HCT116 (cell line): ENCODE data around the gene GM2A. TPM values are rescaled to one million over a fixed set of nuclear protein-coding genes. Genes with fewer than 3 reads are reported as not detected.
A peak's percentile ranks its signal among the peaks of the same experiment; 100 is the strongest.

ENCODE experiments used
- ATAC-seq: fragments of 200-7000 bp; cut with Tn5 transposase; 2 replicates; pipeline ENCODE4 v1.9.1; 2020; ENCODE audit warnings: mild to moderate bottlenecking, moderate library complexity
- BruUV-seq: library from RNA; stranded (reverse); fragments of 400-500 nt; replicated peaks from 2 replicates; lab custom pipeline; 2021; lab: Mats Ljungman, UMichigan
- CTCF ChIA-PET: fragments of 300-600 bp; sonication (Branson Sonifier 250); formaldehyde crosslinking; loops from one replicate; lab custom pipeline; 2021; ENCODE audit warnings: antibody characterized with exemption; lab: Charles Lee
- POLR2A ChIA-PET: fragments of 300-600, 350-600 bp; sonication (Branson Sonifier 250); formaldehyde crosslinking; loops from one replicate; lab custom pipeline; 2021; ENCODE audit warnings: antibody characterized with exemption; lab: Charles Lee
- RAD21 ChIA-PET, 2 experiments: fragments of 300-600 bp; sonication (Branson Sonifier 250); formaldehyde crosslinking; loops; one replicate each; lab custom pipeline; 2023; ENCODE audit warnings: low total read pairs in 2 of 2; ENCODE audit not compliant: uncharacterized antibody in 2 of 2, unreplicated experiment in 2 of 2, low non-redundant PET in 1 of 2; lab: Charles Lee
- DNase-seq: peaks from one replicate; pipeline ENCODE4 v3.0.0-alpha.2; 2010; ENCODE audit warnings: low read depth, low spot score
- H2AFZ ChIP-seq: fragments of 200-600 bp; shearing (Covaris generic), sonication (generic); 2 replicates; pipeline ENCODE4 v1.6.1; 2017; ENCODE audit warnings: low read depth, mixed run types, mixed read lengths, antibody characterized with exemption, low read length; ENCODE audit not compliant: poor library complexity, severe bottlenecking
- H3K27ac ChIP-seq: 2 replicates; pipeline ENCODE4 v1.5.1; 2012; ENCODE audit warnings: low read depth, low read length
- H3K27me3 ChIP-seq: fragments of 200-600 bp; sonication (generic); 2 replicates; pipeline ENCODE4 v1.6.1; 2016; ENCODE audit warnings: mixed run types, low read length, mixed read lengths; ENCODE audit not compliant: insufficient read depth
- H3K36me3 ChIP-seq, 2 experiments: fragments of 200-500 bp in 1 of 2; fragments of 200-600 bp in 1 of 2; sonication (Bioruptor generic) in 1 of 2; sonication (generic) in 1 of 2; 2 replicates each; pipeline versions ENCODE4 v1.5.1 to v1.6.1; 2014 to 2016; ENCODE audit warnings: low read length in 2 of 2, inconsistent platforms in 1 of 2, mixed read lengths in 1 of 2, mixed run types in 1 of 2; ENCODE audit not compliant: insufficient read depth in 2 of 2, control insufficient read depth in 1 of 2
- H3K4me1 ChIP-seq, 2 experiments: fragments of 200-600 bp in 1 of 2; sonication (generic) in 1 of 2; 2 replicates each; pipeline versions ENCODE4 v1.5.1 to v1.6.1; 2012 to 2017; ENCODE audit warnings: low read length in 2 of 2, inconsistent platforms in 1 of 2, mild to moderate bottlenecking in 1 of 2, mixed read lengths in 1 of 2, mixed run types in 1 of 2, moderate library complexity in 1 of 2; ENCODE audit not compliant: insufficient read depth in 2 of 2, control insufficient read depth in 1 of 2
- H3K4me2 ChIP-seq: fragments of 200-600 bp; sonication (generic); 2 replicates; pipeline ENCODE4 v1.6.1; 2017; ENCODE audit warnings: mixed run types, low read length, mixed read lengths
- H3K4me3 ChIP-seq, 2 experiments: fragments of 200-600 bp in 1 of 2; sonication (generic) in 1 of 2; replicated peaks in 1 of 2; 2 replicates each; pipeline ENCODE4 v1.5.1; 2011 to 2016; ENCODE audit warnings: low read length in 2 of 2, control low read depth in 1 of 2, low read depth in 1 of 2, mild to moderate bottlenecking in 1 of 2, mixed read lengths in 1 of 2, mixed run types in 1 of 2
- H3K79me2 ChIP-seq: fragments of 200-600 bp; sonication (generic); 2 replicates; pipeline ENCODE4 v1.6.1; 2017; ENCODE audit warnings: mild to moderate bottlenecking, mixed run types, low read length, moderate library complexity, mixed read lengths; ENCODE audit not compliant: insufficient read depth
- H3K9ac ChIP-seq: fragments of 200-600 bp; sonication (generic); 2 replicates; pipeline ENCODE4 v1.6.1; 2016; ENCODE audit warnings: low read length, mixed read lengths
- H3K9me2 ChIP-seq: fragments of 200-600 bp; sonication (generic), shearing (Covaris generic); 2 replicates; pipeline ENCODE4 v1.6.1; 2017; ENCODE audit warnings: mixed run types, mild to moderate bottlenecking, moderate library complexity; ENCODE audit not compliant: insufficient read depth
- H3K9me3 ChIP-seq, 2 experiments: fragments of 200-500 bp in 1 of 2; fragments of 200-600 bp in 1 of 2; sonication (Bioruptor generic) in 1 of 2; sonication (generic) in 1 of 2; 2 replicates each; pipeline ENCODE4 v1.6.1; 2014 to 2017; ENCODE audit warnings: low read length in 2 of 2, mixed read lengths in 2 of 2, inconsistent platforms in 1 of 2, low read depth in 1 of 2, mild to moderate bottlenecking in 1 of 2, mixed run types in 1 of 2, moderate library complexity in 1 of 2; ENCODE audit not compliant: control insufficient read depth in 1 of 2, insufficient read depth in 1 of 2
- H4K20me1 ChIP-seq: fragments of 200-600 bp; sonication (generic), shearing (Covaris generic); 2 replicates; pipeline ENCODE4 v1.6.1; 2017; ENCODE audit warnings: mixed run types, mild to moderate bottlenecking, moderate library complexity; ENCODE audit not compliant: insufficient read depth
- EZH2 ChIP-seq: fragments of 200-600 bp; sonication (generic); IDR thresholded peaks from 2 replicates; pipeline ENCODE4 v1.6.1; 2017; ENCODE audit warnings: antibody characterized with exemption, mixed run types
- EZH2phosphoT487 ChIP-seq: fragments of 200-600 bp; IDR thresholded peaks from 2 replicates; pipeline ENCODE4 v1.6.1; 2018; ENCODE audit warnings: antibody characterized with exemption, borderline replicate concordance
- FOSL1 ChIP-seq: IDR thresholded peaks from 2 replicates; pipeline ENCODE4 v1.6.1; 2012; ENCODE audit warnings: low read depth
- POLR2A ChIP-seq: IDR thresholded peaks from 2 replicates; pipeline ENCODE4 v1.7.0; 2011; ENCODE audit warnings: borderline replicate concordance; ENCODE audit not compliant: insufficient read depth, insufficient read length; ENCODE audit errors: extremely low read depth
- POLR2AphosphoS5 ChIP-seq: IDR thresholded peaks from 2 replicates; pipeline ENCODE4 v1.6.1; 2011; ENCODE audit warnings: mild to moderate bottlenecking, low read depth, low read length, moderate library complexity
- RAD21 ChIP-seq: IDR thresholded peaks from 2 replicates; pipeline ENCODE4 v1.6.1; 2012; ENCODE audit warnings: low read depth, mild to moderate bottlenecking
- SIN3A ChIP-seq: IDR thresholded peaks from 2 replicates; pipeline ENCODE4 v1.6.1; 2012; ENCODE audit warnings: low read depth
- SP1 ChIP-seq: IDR thresholded peaks from 2 replicates; pipeline ENCODE4 v1.6.1; 2012; ENCODE audit warnings: low read depth
- TCF7L2 ChIP-seq: IDR thresholded peaks from 2 replicates; pipeline ENCODE4 v1.7.0; 2011; ENCODE audit warnings: borderline replicate concordance, inconsistent platforms; ENCODE audit not compliant: insufficient read depth, insufficient read length; ENCODE audit errors: extremely low read depth
- ZFX ChIP-seq: fragments of 450-650 bp; IDR thresholded peaks from 2 replicates; pipeline ENCODE4 v1.6.1; 2017
- ZNF274 ChIP-seq: fragments of 200-500 bp; sonication (Bioruptor generic); IDR thresholded peaks from 2 replicates; pipeline ENCODE4 v1.6.1; 2014; ENCODE audit warnings: mild to moderate bottlenecking, low read depth, low read length, inconsistent platforms
- intact Hi-C: fragments of 100-400 bp; cut with micrococcal nuclease; formaldehyde crosslinking; loops from 2 replicates; pipeline ENCODE4 v1.10.0; 2022
- total RNA-seq: library from RNA; stranded (reverse); gene quantifications from one replicate; pipeline ENCODE4 v1.2.1, GENCODE V29; 2021; ENCODE audit not compliant: unreplicated experiment
- TF ChIP-seq, protein P1 (sequence below): IDR thresholded peaks from 2 replicates; pipeline ENCODE4 v1.6.1; 2012
- TF ChIP-seq, protein P2 (sequence below): IDR thresholded peaks from 2 replicates; pipeline ENCODE4 v1.6.1; 2011; ENCODE audit warnings: mild to moderate bottlenecking, low read length, moderate library complexity; ENCODE audit not compliant: insufficient replicate concordance; ENCODE audit errors: extremely low read depth

The GM2A gene
- total RNA-seq, 1 experiment from 2014 or later, result 25.0 TPM

DNA sequence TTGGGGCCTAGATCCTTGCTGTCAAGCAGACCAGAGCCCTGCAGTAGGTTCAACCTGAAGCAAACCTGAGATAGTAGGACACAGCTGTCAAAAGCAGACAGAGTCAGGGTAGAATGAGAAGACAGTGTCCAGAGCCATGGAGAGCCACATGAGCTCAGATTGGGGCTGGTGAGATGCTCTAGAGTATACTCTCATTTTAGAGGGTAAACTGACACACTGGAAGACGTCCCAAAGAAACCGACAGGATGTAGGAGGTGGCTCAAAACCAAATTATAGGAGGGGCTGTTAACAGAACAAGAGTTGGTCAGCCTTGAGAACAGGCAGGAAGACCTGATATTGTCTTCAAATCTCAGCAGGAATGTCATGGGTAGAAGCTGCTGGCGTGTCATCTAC is 40.6 kb upstream of the GM2A start:
- ATAC-seq, result no peak
- Histone ChIP-seq H3K4me3 (no peak overlapping the region), H2AFZ (no peak overlapping the region), H4K20me1 (no peaks in the 10 kb centered on the region), H3K4me1 (peaks cover 12 to 21% of the 10 kb centered on the region in 2 experiments), H3K36me3 (no peaks in the 10 kb centered on the region), H3K4me2 (no peak overlapping the region), H3K27ac (no peak overlapping the region), H3K79me2 (no peaks in the 10 kb centered on the region), H3K9me3 (no peaks in the 10 kb centered on the region), H3K9me2 (no peaks in the 10 kb centered on the region), H3K27me3 (no peaks in the 10 kb centered on the region), H3K9ac (no peak overlapping the region)
- CTCF ChIA-PET, result no interaction called here
- DNase-seq, result no peak
- RAD21 ChIA-PET, result no interaction called here
- TF ChIP-seq SIN3A, result no peak
- no peak for TF ChIP-seq ZFX
- TF ChIP-seq POLR2AphosphoS5, result no peak
- TF ChIP-seq POLR2A, result no peak
- intact Hi-C loops, result no loop called here
- BruUV-seq, result no TSS peak
- POLR2A ChIA-PET, result interaction anchor here (0.6 kb wide), 1 partner anchor 24 kb away, joined by 3 read pairs; no protein-coding TSS in a partner anchor

DNA sequence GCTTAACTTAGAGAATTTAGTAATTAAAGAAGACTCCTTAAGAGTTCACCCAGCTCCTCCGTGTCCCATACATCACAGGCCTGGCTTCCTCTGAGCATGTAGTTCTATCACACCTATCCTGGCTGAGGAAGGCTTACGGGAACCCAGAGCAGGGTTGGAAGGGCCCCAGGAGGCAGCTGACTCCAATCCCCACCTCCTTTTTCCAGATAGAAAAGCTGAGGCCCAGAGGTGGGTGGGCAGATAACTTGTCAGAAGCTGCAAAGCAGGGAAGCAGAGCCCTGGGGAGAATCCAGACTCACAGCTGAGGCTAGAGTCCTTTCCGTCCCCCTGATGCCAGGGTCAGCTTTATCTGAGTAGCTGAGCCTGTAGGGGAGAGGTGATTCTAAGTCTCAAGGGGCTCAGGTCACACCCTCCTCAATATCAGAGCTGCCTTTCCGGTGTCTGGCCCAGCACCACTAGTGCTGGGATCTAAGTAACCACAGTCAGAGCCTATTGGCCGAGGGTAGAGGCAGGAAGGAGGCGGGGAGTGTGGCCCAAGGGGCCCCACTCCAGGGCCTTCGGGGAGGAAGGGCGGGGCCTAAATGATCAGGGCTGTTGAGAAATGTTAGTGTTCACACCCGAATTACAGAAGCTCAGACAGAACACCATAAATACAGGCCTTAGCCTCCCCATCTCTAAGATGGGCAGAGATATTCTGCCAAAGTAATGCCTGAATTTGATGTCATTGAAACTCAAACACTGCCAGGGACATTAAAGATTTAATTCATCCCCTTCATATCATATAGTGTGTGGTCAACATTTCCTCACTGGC is 39.0 kb upstream of the GM2A start:
- Histone ChIP-seq H3K4me3 (peak overlapping the region; percentile 1 to 4; a peak in 1 of 4 replicates), H2AFZ (no peak overlapping the region), H4K20me1 (no peaks in the 10 kb centered on the region), H3K27me3 (no peaks in the 10 kb centered on the region), H3K4me1 (peaks cover 12 to 21% of the 10 kb centered on the region in 2 experiments), H3K36me3 (no peaks in the 10 kb centered on the region), H3K79me2 (no peaks in the 10 kb centered on the region), H3K9me3 (no peaks in the 10 kb centered on the region), H3K27ac (peak overlapping the region; percentile 55), H3K9me2 (no peaks in the 10 kb centered on the region), H3K4me2 (peak overlapping the region; percentile 63)
- CTCF ChIA-PET, result interaction anchor here (0.7 to 1.6 kb wide), 4 partner anchors 12 to 212 kb away, joined by 3 to 6 read pairs (median 4); no protein-coding TSS in a partner anchor
- intact Hi-C loops, result no loop called here
- DNase-seq (no peak), ATAC-seq (peak; percentile 99)
- POLR2A ChIA-PET, result interaction anchor here (1.2 to 2.6 kb wide), 2 partner anchors 10 to 12 kb away, joined by 6 to 15 read pairs; partner anchors contain the start of gene CCDC69
- no TSS peak for BruUV-seq
- RAD21 ChIA-PET, result interaction anchor here in 1 of 2 experiments (0.6 kb wide), 1 partner anchor 88 kb away, joined by 4 read pairs; no protein-coding TSS in a partner anchor
- TF ChIP-seq EZH2phosphoT487, result no peak
- no peak for TF ChIP-seq EZH2
- no peak for TF ChIP-seq SIN3A
- TF ChIP-seq POLR2AphosphoS5, result peak; percentile 73
- TF ChIP-seq, protein P1, sequence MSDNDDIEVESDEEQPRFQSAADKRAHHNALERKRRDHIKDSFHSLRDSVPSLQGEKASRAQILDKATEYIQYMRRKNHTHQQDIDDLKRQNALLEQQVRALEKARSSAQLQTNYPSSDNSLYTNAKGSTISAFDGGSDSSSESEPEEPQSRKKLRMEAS, result no peak
- TF ChIP-seq ZNF274, result no peak
- TF ChIP-seq TCF7L2, result no peak
- TF ChIP-seq, protein P2, sequence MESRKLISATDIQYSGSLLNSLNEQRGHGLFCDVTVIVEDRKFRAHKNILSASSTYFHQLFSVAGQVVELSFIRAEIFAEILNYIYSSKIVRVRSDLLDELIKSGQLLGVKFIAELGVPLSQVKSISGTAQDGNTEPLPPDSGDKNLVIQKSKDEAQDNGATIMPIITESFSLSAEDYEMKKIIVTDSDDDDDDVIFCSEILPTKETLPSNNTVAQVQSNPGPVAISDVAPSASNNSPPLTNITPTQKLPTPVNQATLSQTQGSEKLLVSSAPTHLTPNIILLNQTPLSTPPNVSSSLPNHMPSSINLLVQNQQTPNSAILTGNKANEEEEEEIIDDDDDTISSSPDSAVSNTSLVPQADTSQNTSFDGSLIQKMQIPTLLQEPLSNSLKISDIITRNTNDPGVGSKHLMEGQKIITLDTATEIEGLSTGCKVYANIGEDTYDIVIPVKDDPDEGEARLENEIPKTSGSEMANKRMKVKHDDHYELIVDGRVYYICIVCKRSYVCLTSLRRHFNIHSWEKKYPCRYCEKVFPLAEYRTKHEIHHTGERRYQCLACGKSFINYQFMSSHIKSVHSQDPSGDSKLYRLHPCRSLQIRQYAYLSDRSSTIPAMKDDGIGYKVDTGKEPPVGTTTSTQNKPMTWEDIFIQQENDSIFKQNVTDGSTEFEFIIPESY, result no peak
- TF ChIP-seq FOSL1, result no peak
- TF ChIP-seq SP1, result 0 out of 2 replicates have a peak, but pooled peaks have one; percentile 31
- TF ChIP-seq RAD21, result no peak
- TF ChIP-seq, all 23 proteins: peak for 2
- no peak overlapping the region for H3K9ac ChIP-seq
